ENCODE measurements around the gene ANKS3. TPM values are rescaled to one million over a fixed set of nuclear protein-coding genes. Genes with fewer than 3 reads are reported as not detected.

The ANKS3 gene
- total and polyA plus RNA-seq, 7 donors = 5.2 to 15.0 (median 9.1) TPM

GRCh38 chr16:4675864-4676786 lies 57.9 kb downstream of the ANKS3 start:
- H3K27ac ChIP-seq = peak overlapping the region; percentile 48
- intact Hi-C loops (cut with DNase I) = no loop called here
- no peak overlapping the region for H3K4me3 ChIP-seq
- TF ChIP-seq CTCF (IDR thresholded peaks at IDR 0.05) = no peak
- ATAC-seq (no peak), DNase-seq (no peak)
- no peaks in the 10 kb centered on the region for H3K27me3 ChIP-seq (ENCODE audit: insufficient read depth in 3 of 3, low read length in 2 of 3)
- peaks cover 4 to 66% of the 10 kb centered on the region in 2 donors for H3K36me3 ChIP-seq (ENCODE audit: insufficient read depth in 1 of 2, low read depth in 1 of 2)
- H3K4me1 ChIP-seq = peaks cover 18% of the 10 kb centered on the region
- 84 to 87% (median 86%) methylated on average over 23 of the region's 23 CpGs for WGBS, 3 donors
- no peaks in the 10 kb centered on the region for H3K9me3 ChIP-seq

- peaks cover 15% of the 10 kb centered on the region for H3K4me1 ChIP-seq
- no peak overlapping the region for H3K4me3 ChIP-seq
- no peaks in the 10 kb centered on the region for H3K27me3 ChIP-seq (ENCODE audit: insufficient read depth in 3 of 3, low read length in 2 of 3)
- WGBS, 3 donors = 90 to 94% (median 92%) methylated on average over 9 of the region's 9 CpGs
- DNase-seq = no peak
- no peaks in the 10 kb centered on the region for H3K9me3 ChIP-seq
- TF ChIP-seq CTCF (IDR thresholded peaks at IDR 0.05) = no peak
- H3K27ac ChIP-seq = peak overlapping the region; percentile 48
- intact Hi-C loops (cut with DNase I) = no loop called here
- ATAC-seq = no peak
- peaks cover 4 to 69% of the 10 kb centered on the region in 2 donors for H3K36me3 ChIP-seq (ENCODE audit: insufficient read depth in 1 of 2, low read depth in 1 of 2)
Measured at GRCh38 chr16:4674926-4675530, 59.0 kb downstream of the ANKS3 start.

- intact Hi-C loops (cut with DNase I) = no loop called here
- H3K9me3 ChIP-seq = no peaks in the 10 kb centered on the region
- H3K4me3 ChIP-seq = no peak overlapping the region
- no peak for TF ChIP-seq CTCF (IDR thresholded peaks at IDR 0.05)
- 86 to 90% (median 88%) methylated on average over 33 of the region's 33 CpGs for WGBS, 3 donors
- peak in 1 of 4 donors; percentile 12 for ATAC-seq
- peaks cover 15% of the 10 kb centered on the region for H3K4me1 ChIP-seq
- no peak for DNase-seq
- no peaks in the 10 kb centered on the region for H3K27me3 ChIP-seq (ENCODE audit: insufficient read depth in 3 of 3, low read length in 2 of 3)
- H3K36me3 ChIP-seq (ENCODE audit: insufficient read depth in 1 of 2, low read depth in 1 of 2) = peaks cover 9 to 73% of the 10 kb centered on the region in 2 donors
- peak overlapping the region; percentile 73 for H3K27ac ChIP-seq
Measured at GRCh38 chr16:4673387-4674046, 60.6 kb downstream of the ANKS3 start.

- ATAC-seq = no peak
- intact Hi-C loops (cut with DNase I) = no loop called here
- peaks cover 13 to 65% of the 10 kb centered on the region in 2 donors for H3K36me3 ChIP-seq (ENCODE audit: insufficient read depth in 1 of 2, low read depth in 1 of 2)
- no peaks in the 10 kb centered on the region for H3K9me3 ChIP-seq
- H3K4me3 ChIP-seq = no peak overlapping the region
- H3K27ac ChIP-seq = no peak overlapping the region
- peaks cover 24% of the 10 kb centered on the region for H3K4me1 ChIP-seq
- TF ChIP-seq CTCF (IDR thresholded peaks at IDR 0.05) = no peak
- DNase-seq = no peak
- WGBS, 3 donors = 93 to 95% (median 94%) methylated on average over 10 of the region's 10 CpGs
- H3K27me3 ChIP-seq (ENCODE audit: insufficient read depth in 3 of 3, low read length in 2 of 3) = no peaks in the 10 kb centered on the region
Measured at GRCh38 chr16:4668313-4668960, 65.6 kb downstream of the ANKS3 start.

All from psoas muscle (tissue), 8 donors.